OCI-LY1 (cell line): Measurements from ENCODE around the gene ZDHHC14.

ENCODE experiments used
- H2AFZ ChIP-seq: fragments of 200-600 bp; sonication (generic), shearing (Covaris generic); 2 replicates; pipeline ENCODE4 v1.6.0; 2014; ENCODE audit warnings: antibody characterized with exemption, mild to moderate bottlenecking, low read length
- H3F3A ChIP-seq: fragments of 200-600 bp; sonication (generic), shearing (Covaris generic); 2 replicates; pipeline ENCODE4 v1.6.0; 2014; ENCODE audit warnings: mild to moderate bottlenecking, antibody characterized with exemption, low read length, moderate library complexity; ENCODE audit not compliant: insufficient read depth
- H3K27ac ChIP-seq: fragments of 200-600 bp; sonication (generic); 2 replicates; pipeline ENCODE4 v1.5.1; 2014; ENCODE audit warnings: low read length, mixed run types, mild to moderate bottlenecking, low read depth; ENCODE audit not compliant: poor library complexity, severe bottlenecking
- H3K27me3 ChIP-seq: fragments of 200-600 bp; sonication (generic); 2 replicates; pipeline ENCODE4 v1.6.0; 2014; ENCODE audit warnings: antibody characterized with exemption, mild to moderate bottlenecking, low read length, moderate library complexity; ENCODE audit not compliant: insufficient read depth
- H3K36me3 ChIP-seq: fragments of 200-600 bp; sonication (generic); 2 replicates; pipeline ENCODE4 v1.6.1; 2014; ENCODE audit warnings: mild to moderate bottlenecking, antibody characterized with exemption, low read length, moderate library complexity, mixed read lengths; ENCODE audit not compliant: insufficient read depth
- H3K4me1 ChIP-seq: fragments of 200-600 bp; sonication (generic); 2 replicates; pipeline ENCODE4 v1.5.1; 2014; ENCODE audit warnings: mild to moderate bottlenecking, low read length, moderate library complexity; ENCODE audit not compliant: insufficient read depth, severe bottlenecking
- H3K4me2 ChIP-seq: fragments of 200-600 bp; sonication (generic), shearing (Covaris generic); 2 replicates; pipeline ENCODE4 v1.6.1; 2014; ENCODE audit warnings: low read length
- H3K4me3 ChIP-seq: fragments of 200-600 bp; sonication (generic); 2 replicates; pipeline ENCODE4 v1.5.1; 2014; ENCODE audit warnings: low read length, low read depth, mild to moderate bottlenecking, mixed read lengths; ENCODE audit not compliant: poor library complexity, severe bottlenecking
- H3K79me2 ChIP-seq: fragments of 200-600 bp; shearing (Covaris generic); 2 replicates; pipeline ENCODE4 v1.6.1; 2016; ENCODE audit warnings: mixed run types, low read length, mixed read lengths; ENCODE audit not compliant: insufficient read depth
- H3K9ac ChIP-seq: fragments of 200-600 bp; sonication (generic), shearing (Covaris generic); 2 replicates; pipeline ENCODE4 v1.6.1; 2014; ENCODE audit warnings: mild to moderate bottlenecking, low read length, mixed read lengths
- H3K9me2 ChIP-seq: fragments of 200-600 bp; sonication (generic), shearing (Covaris generic); 2 replicates; pipeline ENCODE4 v1.6.1; 2014; ENCODE audit warnings: low read depth, mild to moderate bottlenecking, low read length, mixed read lengths
- H3K9me3 ChIP-seq: fragments of 200-600 bp; shearing (Covaris generic); 2 replicates; pipeline ENCODE4 v1.6.1; 2014; ENCODE audit warnings: low read length, mixed read lengths
- H4K20me1 ChIP-seq: fragments of 200-600 bp; sonication (generic), shearing (Covaris generic); 2 replicates; pipeline ENCODE4 v1.6.0; 2016; ENCODE audit warnings: mild to moderate bottlenecking, low read length; ENCODE audit not compliant: insufficient read depth
- CTCF ChIP-seq: fragments of 200-600 bp; sonication (generic), shearing (Covaris generic); IDR thresholded peaks from 2 replicates; pipeline ENCODE4 v1.5.1; 2017; ENCODE audit warnings: mild to moderate bottlenecking, antibody characterized with exemption, low read length, moderate library complexity, mixed read lengths
- EZH2 ChIP-seq: fragments of 200-600 bp; sonication (generic), shearing (Covaris generic); IDR thresholded peaks from 2 replicates; pipeline ENCODE4 v1.8.0; 2017; ENCODE audit warnings: borderline replicate concordance, mixed run types, mild to moderate bottlenecking, antibody characterized with exemption, low read length, moderate library complexity, mixed read lengths

Gene ZDHHC14

DNA sequence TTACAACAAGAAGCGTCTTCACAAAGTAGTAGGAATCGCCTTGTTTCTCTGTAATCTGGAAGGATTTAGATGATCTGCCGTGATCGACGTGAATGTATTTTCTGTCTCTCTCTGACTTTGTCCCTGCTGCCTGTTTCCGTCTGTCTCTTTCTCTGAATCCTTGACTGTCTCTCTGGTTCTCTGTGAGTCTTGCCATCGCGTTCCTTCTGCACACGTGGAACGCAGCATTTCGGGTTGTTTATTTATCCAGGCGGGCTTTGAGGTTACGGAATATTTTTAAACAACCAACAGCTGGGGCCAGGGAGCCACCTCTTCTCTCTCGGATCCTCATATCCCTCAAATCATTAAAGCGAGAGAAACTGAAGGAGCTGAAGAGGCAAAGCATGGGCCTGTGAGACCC lies 215.9 kb downstream of the ZDHHC14 start:
- Histone ChIP-seq H3K27ac (no peak overlapping the region), H3K4me2 (no peak overlapping the region), H3K9me3 (no peaks in the 10 kb centered on the region), H3K4me3 (no peak overlapping the region), H3K79me2 (no peaks in the 10 kb centered on the region), H2AFZ (no peak overlapping the region), H3K36me3 (no peaks in the 10 kb centered on the region), H4K20me1 (no peaks in the 10 kb centered on the region), H3F3A (no peaks in the 10 kb centered on the region), H3K9ac (no peak overlapping the region), H3K9me2 (no peaks in the 10 kb centered on the region), H3K27me3 (no peaks in the 10 kb centered on the region), H3K4me1 (no peaks in the 10 kb centered on the region)
- TF ChIP-seq CTCF (no peak), EZH2 (no peak)

GRCh38 chr6:157597461-157598312 lies 216.7 kb downstream of the ZDHHC14 start:
- no peak overlapping the region for H3K9ac ChIP-seq
- H4K20me1 ChIP-seq = no peaks in the 10 kb centered on the region
- no peaks in the 10 kb centered on the region for H3K9me3 ChIP-seq
- no peak for TF ChIP-seq EZH2
- TF ChIP-seq CTCF = peak; percentile 27; the same call in 1 of the 2 replicates
- no peaks in the 10 kb centered on the region for H3K79me2 ChIP-seq
- H3K9me2 ChIP-seq = no peaks in the 10 kb centered on the region
- no peak overlapping the region for H3K4me2 ChIP-seq
- H3K4me1 ChIP-seq = no peaks in the 10 kb centered on the region
- no peak overlapping the region for H2AFZ ChIP-seq
- H3K27ac ChIP-seq = no peak overlapping the region
- H3F3A ChIP-seq = no peaks in the 10 kb centered on the region
- no peaks in the 10 kb centered on the region for H3K27me3 ChIP-seq
- no peak overlapping the region for H3K4me3 ChIP-seq
- no peaks in the 10 kb centered on the region for H3K36me3 ChIP-seq

- no peaks in the 10 kb centered on the region for H3K4me1 ChIP-seq
- H4K20me1 ChIP-seq = no peaks in the 10 kb centered on the region
- H3K79me2 ChIP-seq = no peaks in the 10 kb centered on the region
- no peaks in the 10 kb centered on the region for H3K9me2 ChIP-seq
- H3K36me3 ChIP-seq = no peaks in the 10 kb centered on the region
- no peak overlapping the region for H3K27ac ChIP-seq
- no peaks in the 10 kb centered on the region for H3K27me3 ChIP-seq
- H3K9me3 ChIP-seq = no peaks in the 10 kb centered on the region
- H2AFZ ChIP-seq = no peak overlapping the region
- no peak overlapping the region for H3K4me2 ChIP-seq
- no peak overlapping the region for H3K4me3 ChIP-seq
- TF ChIP-seq CTCF = no peak
- TF ChIP-seq EZH2 = no peak
- no peaks in the 10 kb centered on the region for H3F3A ChIP-seq
- no peak overlapping the region for H3K9ac ChIP-seq
Observed at GRCh38 chr6:157599191-157599590, 218.2 kb downstream of the ZDHHC14 start.
